GM12873 (cell line): Measurements from ENCODE around the gene ITPRIP.

Experiments used
- CTCF ChIP-seq: IDR thresholded peaks from 2 replicates; pipeline ENCODE4 v1.5.1; 2012; ENCODE audit warnings: low read depth, mild to moderate bottlenecking, moderate library complexity, low read length, control low read depth; ENCODE audit not compliant: insufficient read depth; ENCODE audit errors: missing control alignments

The ITPRIP gene

DNA sequence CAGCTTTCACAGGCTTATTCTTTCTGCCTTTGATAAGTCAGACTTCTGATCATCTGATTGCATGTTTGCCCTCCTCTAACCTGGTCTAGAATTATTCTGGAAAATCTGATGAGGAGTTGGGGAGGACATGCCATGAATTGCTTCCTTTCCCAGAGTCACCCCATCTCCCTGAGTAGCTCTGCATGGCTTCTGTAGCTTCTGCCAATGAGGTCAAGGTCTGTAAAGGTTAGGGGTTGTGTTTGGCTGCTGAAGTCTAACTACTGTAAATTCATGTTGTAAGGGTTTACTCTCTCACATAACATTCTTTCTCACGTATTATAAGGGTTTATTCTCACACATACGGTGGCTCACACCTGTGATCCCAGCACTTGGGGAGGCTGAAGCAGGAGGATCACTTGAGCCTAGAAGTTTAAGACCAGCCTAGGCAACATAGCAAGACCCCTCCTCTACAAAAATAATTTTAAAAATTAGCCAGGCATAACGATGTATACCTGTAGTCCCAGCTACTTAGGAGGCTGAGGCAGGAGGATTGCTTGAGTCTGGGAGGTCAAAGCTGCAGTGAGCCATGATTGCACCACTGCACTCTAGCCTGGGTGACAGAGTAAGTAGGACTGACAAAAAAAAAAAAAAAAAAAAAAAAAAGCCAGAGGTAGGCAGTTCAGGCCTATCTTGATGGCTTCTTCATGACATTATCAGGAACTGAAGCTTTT lies 58.6 kb downstream of the ITPRIP start:
- TF ChIP-seq CTCF, result no peak

- TF ChIP-seq CTCF, result no peak
Measured at GRCh38 chr10:104277785-104278184, 60.5 kb downstream of the ITPRIP start.

GRCh38 chr10:104276192-104276591 lies 62.1 kb downstream of the ITPRIP start:
- no peak for TF ChIP-seq CTCF

DNA sequence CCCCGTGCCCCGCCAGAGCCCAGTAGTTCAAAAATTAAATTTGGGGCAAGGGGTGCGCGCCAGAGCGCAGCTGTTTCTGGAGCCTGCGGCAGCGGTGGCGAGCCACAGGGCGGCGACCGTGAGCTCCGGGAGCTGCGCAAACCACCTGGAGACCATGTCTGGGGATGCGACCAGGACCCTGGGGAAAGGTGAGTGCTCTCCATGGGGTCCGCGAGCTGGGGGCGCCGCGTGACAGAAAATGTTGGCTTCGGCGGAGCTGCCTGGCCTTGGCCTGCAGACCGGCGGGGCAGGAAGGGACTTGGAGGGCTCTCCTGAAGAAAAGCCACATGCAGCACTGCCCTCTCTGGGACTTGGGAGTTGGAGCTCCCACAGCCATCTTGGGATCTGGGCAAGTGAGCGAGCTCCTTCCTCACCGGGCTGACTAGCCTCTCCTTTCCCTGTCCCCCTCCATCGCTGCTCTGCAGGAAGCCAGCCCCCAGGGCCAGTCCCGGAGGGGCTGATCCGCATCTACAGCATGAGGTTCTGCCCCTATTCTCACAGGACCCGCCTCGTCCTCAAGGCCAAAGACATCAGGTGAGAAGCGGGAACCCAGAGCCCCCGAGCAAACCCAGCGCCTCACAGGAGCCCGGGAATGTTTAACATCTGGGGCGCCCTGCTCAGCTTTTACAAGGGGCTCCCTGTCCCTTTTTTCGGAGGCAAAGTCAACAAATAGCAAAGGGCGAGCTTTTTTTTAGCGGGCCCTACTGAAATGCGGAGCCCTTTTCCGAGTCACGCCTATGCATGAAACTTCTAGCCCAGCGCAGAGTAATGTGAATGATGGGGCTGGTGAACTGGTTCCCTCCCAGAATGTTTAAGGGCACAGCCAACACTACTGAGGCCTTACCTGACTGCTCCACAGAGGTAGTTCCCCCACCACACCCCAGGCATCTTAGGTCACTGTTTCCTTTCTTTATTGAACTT lies 63.2 kb downstream of the ITPRIP start:
- peak; percentile 93 for TF ChIP-seq CTCF

DNA sequence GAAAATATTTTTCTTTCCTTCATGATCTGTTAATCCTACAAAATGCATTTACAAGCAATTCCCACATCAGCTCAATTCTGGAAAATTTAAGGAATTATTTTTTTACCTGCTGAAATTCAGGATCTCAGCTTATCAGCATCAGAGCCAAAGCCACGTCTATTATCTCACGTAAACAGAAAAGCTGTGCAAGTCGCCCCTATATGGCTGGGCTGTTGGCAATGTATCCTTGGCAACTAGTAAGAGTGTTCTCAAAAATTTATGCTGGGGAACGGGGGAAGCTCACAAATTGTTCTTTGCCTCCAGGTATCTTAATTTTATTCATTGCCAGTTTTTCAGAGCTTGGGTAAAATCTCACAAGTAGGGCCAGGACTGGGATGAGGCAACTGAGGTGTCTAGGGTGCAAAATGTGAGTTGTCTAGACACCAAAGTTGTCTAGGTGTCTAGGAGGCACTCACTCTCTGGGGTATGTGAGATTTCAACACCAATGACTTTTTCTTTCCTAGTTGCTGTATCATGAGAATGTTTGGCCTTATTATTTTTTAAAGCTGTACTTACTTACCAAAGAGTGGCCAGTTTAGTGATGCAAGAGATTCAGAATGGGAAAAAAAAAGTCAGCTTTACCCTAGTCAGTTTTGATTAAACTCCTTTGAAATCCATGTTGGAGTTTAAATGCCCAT lies 64.2 kb downstream of the ITPRIP start:
- TF ChIP-seq CTCF, result no peak

GRCh38 chr10:104273286-104273685 lies 65.0 kb downstream of the ITPRIP start:
- no peak for TF ChIP-seq CTCF
